ENCODE results near the gene VCL. TPM values are rescaled to one million over a fixed set of nuclear protein-coding genes. Genes with fewer than 3 reads are reported as not detected.

VCL gene
- total and polyA plus RNA-seq, 4 experiments from 2014 or later, result 29.6 to 60.3 (median 38.9) TPM

DNA sequence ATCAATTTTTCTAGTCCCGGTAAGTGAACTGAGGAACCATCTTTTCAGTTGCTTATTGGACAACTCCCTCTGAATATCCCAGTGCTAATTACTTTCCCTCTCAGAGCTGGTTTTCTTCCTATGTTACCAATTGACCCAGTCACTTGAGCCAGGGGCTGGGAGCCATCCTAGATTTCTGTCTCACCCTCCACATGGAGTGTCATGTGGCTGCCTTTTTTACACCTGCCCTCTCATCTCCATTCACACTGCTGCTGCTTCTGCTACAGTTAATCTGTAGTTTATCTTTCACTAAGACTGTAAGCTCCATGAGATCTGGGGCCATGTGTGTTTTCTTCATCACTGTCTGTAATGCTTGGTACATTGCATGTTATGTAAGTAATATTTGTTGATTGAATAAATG is 35.8 kb downstream of the VCL start:
- H3K27me3 Mint-ChIP-seq, result no peaks in the 10 kb centered on the region
- no peak overlapping the region for H3K4me3 Mint-ChIP-seq
- intact Hi-C loops (cut with micrococcal nuclease), result no loop called here
- no peaks in the 10 kb centered on the region for H3K36me3 ChIP-seq (ENCODE audit: insufficient read depth, low read length)
- H3K9me3 ChIP-seq (ENCODE audit: control insufficient read depth in 1 of 2, low read length in 2 of 2), result no peaks in the 10 kb centered on the region
- DNase-seq, result no peak
- H3K9me3 Mint-ChIP-seq, result no peaks in the 10 kb centered on the region
- POLR2A ChIA-PET (ENCODE audit: partially characterized antibody), result no interaction called here
- no peaks in the 10 kb centered on the region for H3K27me3 ChIP-seq (ENCODE audit: insufficient read depth, low read length)
- H3K27ac ChIP-seq (ENCODE audit: low read depth, low read length), result no peak overlapping the region
- H3K4me1 ChIP-seq (ENCODE audit: insufficient read depth, low read length), result peaks cover 42% of the 10 kb centered on the region
- peaks cover 5 to 8% of the 10 kb centered on the region in 2 donors for H3K36me3 Mint-ChIP-seq
- no peak overlapping the region for H3K4me3 ChIP-seq (ENCODE audit: low read length in 2 of 2)
- CTCF ChIA-PET (ENCODE audit: partially characterized antibody), result interaction anchor here (1.0 to 4.8 kb wide), 6 partner anchors 8 to 146 kb away, joined by 3 to 40 read pairs (median 5); no protein-coding TSS in a partner anchor
- peaks cover 36 to 63% (median 49%) of the 10 kb centered on the region in 4 donors for H3K4me1 Mint-ChIP-seq
- peak overlapping the region; percentile 33 to 90 (median 69) for H3K27ac Mint-ChIP-seq

DNA sequence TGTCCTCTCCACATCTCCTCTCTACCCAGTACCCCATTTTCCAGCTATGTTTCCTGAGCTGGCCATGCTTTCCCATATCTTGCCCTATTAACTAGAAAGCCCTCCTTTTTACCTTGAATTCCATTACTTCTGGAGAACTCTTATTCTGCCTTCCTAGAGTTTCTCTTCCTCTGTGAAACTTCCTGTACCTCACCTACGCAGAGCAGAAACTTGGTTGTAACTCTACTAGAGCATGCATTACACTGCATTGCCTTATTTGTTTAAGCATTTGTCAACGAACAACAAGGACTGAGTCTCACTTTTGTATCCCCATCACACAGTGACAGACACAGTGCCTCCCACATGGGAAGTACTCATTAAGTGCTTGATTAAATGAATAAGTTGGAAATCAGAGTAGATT is 36.4 kb downstream of the VCL start:
- no peaks in the 10 kb centered on the region for H3K27me3 Mint-ChIP-seq
- Histone ChIP-seq H3K4me1 (ENCODE audit: insufficient read depth, low read length) (peaks cover 42% of the 10 kb centered on the region), H3K27me3 (ENCODE audit: insufficient read depth, low read length) (no peaks in the 10 kb centered on the region), H3K36me3 (ENCODE audit: insufficient read depth, low read length) (no peaks in the 10 kb centered on the region), H3K4me3 (ENCODE audit: low read length in 2 of 2) (no peak overlapping the region), H3K27ac (ENCODE audit: low read depth, low read length) (peak overlapping the region; percentile 14), H3K9me3 (ENCODE audit: control insufficient read depth in 1 of 2, low read length in 2 of 2) (no peaks in the 10 kb centered on the region)
- DNase-seq, result no peak
- ChIA-PET POLR2A (ENCODE audit: partially characterized antibody) (no interaction called here), CTCF (ENCODE audit: partially characterized antibody) (interaction anchor here (0.7 to 4.8 kb wide), 17 partner anchors 8 to 185 kb away, joined by 3 to 40 read pairs (median 6); no protein-coding TSS in a partner anchor)
- H3K27ac Mint-ChIP-seq, result peak overlapping the region; percentile 31 to 92 (median 79)
- intact Hi-C loops (cut with micrococcal nuclease), result no loop called here
- H3K4me1 Mint-ChIP-seq, result peaks cover 37 to 66% (median 48%) of the 10 kb centered on the region in 4 donors
- no peaks in the 10 kb centered on the region for H3K9me3 Mint-ChIP-seq
- H3K4me3 Mint-ChIP-seq, result peak overlapping the region in 2 of 8 donors; percentile 3 to 26
- peaks cover 4 to 8% of the 10 kb centered on the region in 2 donors for H3K36me3 Mint-ChIP-seq

DNA sequence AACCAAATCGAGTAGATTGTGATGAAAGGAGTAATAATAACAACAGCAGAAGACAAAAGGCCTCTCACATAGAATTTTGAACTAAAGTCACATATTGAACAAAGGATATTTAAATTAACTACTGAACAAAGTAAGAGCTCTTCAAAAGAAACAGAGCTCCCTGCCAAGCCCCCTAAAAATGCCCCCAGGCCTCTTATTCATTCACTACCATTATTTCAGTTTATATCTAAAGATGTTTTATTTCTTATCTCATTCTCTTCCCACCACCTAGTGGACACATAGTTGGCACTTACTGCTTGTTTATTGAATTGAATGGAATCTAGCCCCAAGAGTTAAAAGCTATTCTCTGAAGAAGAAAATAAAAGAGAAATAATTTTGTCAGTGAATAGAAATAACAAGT is 37.4 kb downstream of the VCL start:
- Mint-ChIP-seq H3K27ac (peak overlapping the region in 6 of 7 donors; percentile 31 to 90 (median 80)), H3K4me3 (no peak overlapping the region), H3K9me3 (no peaks in the 10 kb centered on the region), H3K36me3 (peaks cover 6 to 8% of the 10 kb centered on the region in 2 donors), H3K4me1 (peaks cover 43 to 64% (median 48%) of the 10 kb centered on the region in 4 donors), H3K27me3 (no peaks in the 10 kb centered on the region)
- no peaks in the 10 kb centered on the region for H3K36me3 ChIP-seq (ENCODE audit: insufficient read depth, low read length)
- H3K27me3 ChIP-seq (ENCODE audit: insufficient read depth, low read length), result no peaks in the 10 kb centered on the region
- ChIA-PET CTCF (ENCODE audit: partially characterized antibody) (interaction anchor here (0.7 to 4.8 kb wide), 29 partner anchors 9 to 267 kb away, joined by 3 to 40 read pairs (median 4); no protein-coding TSS in a partner anchor), POLR2A (ENCODE audit: partially characterized antibody) (no interaction called here)
- H3K9me3 ChIP-seq (ENCODE audit: control insufficient read depth in 1 of 2, low read length in 2 of 2), result no peaks in the 10 kb centered on the region
- intact Hi-C loops (cut with micrococcal nuclease), result loop anchor here (1.0 to 5.0 kb wide), 3 partner anchors 38 to 149 kb away; partner anchors contain the start of gene VCL
- no peak overlapping the region for H3K27ac ChIP-seq (ENCODE audit: low read depth, low read length)
- peaks cover 41% of the 10 kb centered on the region for H3K4me1 ChIP-seq (ENCODE audit: insufficient read depth, low read length)
- DNase-seq, result peak in 1 of 5 donors; percentile 14
- no peak overlapping the region for H3K4me3 ChIP-seq (ENCODE audit: low read length in 2 of 2)

DNA sequence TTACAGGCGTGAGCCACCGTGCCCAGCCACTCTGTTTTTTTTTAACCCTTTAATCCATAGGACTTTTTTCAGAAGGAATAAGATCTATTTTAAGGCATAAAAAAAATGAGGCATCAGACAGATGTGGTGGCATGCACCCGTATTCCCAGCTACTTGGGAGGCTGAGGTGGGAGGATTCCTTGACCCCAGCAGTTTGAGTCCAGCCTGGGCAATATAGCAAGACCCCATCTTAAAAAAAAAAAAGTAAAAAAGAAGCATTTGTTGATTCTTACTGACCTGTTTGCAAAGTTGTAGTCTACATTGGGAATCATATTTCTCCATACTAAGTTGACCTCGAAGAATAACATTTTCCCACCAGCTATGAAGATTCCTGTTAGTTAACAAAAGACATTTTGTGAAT is 38.6 kb downstream of the VCL start:
- peaks cover 30% of the 10 kb centered on the region for H3K4me1 ChIP-seq (ENCODE audit: insufficient read depth, low read length)
- H3K4me3 Mint-ChIP-seq, result no peak overlapping the region
- H3K9me3 ChIP-seq (ENCODE audit: control insufficient read depth in 1 of 2, low read length in 2 of 2), result no peaks in the 10 kb centered on the region
- H3K27me3 ChIP-seq (ENCODE audit: insufficient read depth, low read length), result no peaks in the 10 kb centered on the region
- no peaks in the 10 kb centered on the region for H3K36me3 ChIP-seq (ENCODE audit: insufficient read depth, low read length)
- H3K27ac Mint-ChIP-seq, result no peak overlapping the region
- H3K36me3 Mint-ChIP-seq, result peaks cover 6 to 8% of the 10 kb centered on the region in 2 donors
- no peaks in the 10 kb centered on the region for H3K27me3 Mint-ChIP-seq
- H3K4me3 ChIP-seq (ENCODE audit: low read length in 2 of 2), result no peak overlapping the region
- ChIA-PET CTCF (ENCODE audit: partially characterized antibody) (interaction anchor here (1.5 to 4.8 kb wide), 9 partner anchors 14 to 187 kb away, joined by 4 to 40 read pairs (median 10); no protein-coding TSS in a partner anchor), POLR2A (ENCODE audit: partially characterized antibody) (interaction anchor here (1.2 kb wide), 1 partner anchor 80 kb away, joined by 4 read pairs; no protein-coding TSS in a partner anchor)
- H3K9me3 Mint-ChIP-seq, result no peaks in the 10 kb centered on the region
- DNase-seq, result no peak
- no peak overlapping the region for H3K27ac ChIP-seq (ENCODE audit: low read depth, low read length)
- peaks cover 35 to 54% (median 39%) of the 10 kb centered on the region in 4 donors for H3K4me1 Mint-ChIP-seq
- intact Hi-C loops (cut with micrococcal nuclease), result loop anchor here (5.0 kb wide), 2 partner anchors 39 to 79 kb away; partner anchors contain the start of gene VCL

DNA sequence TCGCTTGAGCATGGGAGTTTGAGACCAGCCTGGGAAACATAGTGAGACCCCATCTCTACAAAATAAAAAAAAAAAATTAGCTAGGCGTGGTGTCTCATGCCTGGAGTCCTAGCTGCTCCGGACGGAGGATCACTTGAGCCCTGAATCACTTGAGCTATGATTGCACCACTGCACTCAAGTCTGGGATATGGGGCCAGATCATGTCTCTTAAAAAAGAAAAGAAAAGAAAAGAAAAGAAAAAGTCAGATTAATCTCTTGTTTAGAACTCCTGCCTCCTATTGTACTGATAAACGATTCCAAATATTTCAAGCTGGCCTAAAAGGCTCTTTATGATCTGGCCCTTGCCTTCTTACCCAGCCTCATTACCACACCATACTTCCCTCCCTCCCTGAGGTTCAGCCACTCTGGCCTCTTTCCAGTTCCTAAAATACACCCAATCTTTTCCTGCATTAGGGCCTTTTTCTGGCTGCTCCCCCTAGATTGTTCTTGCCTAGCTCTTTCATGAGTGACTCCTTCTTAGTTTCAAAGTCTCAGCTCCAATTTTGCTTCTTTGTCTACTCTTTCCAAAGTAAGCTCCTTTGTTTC is 41.7 kb downstream of the VCL start:
- POLR2A ChIA-PET (ENCODE audit: partially characterized antibody), result no interaction called here
- no peak overlapping the region for H3K4me3 Mint-ChIP-seq

DNA sequence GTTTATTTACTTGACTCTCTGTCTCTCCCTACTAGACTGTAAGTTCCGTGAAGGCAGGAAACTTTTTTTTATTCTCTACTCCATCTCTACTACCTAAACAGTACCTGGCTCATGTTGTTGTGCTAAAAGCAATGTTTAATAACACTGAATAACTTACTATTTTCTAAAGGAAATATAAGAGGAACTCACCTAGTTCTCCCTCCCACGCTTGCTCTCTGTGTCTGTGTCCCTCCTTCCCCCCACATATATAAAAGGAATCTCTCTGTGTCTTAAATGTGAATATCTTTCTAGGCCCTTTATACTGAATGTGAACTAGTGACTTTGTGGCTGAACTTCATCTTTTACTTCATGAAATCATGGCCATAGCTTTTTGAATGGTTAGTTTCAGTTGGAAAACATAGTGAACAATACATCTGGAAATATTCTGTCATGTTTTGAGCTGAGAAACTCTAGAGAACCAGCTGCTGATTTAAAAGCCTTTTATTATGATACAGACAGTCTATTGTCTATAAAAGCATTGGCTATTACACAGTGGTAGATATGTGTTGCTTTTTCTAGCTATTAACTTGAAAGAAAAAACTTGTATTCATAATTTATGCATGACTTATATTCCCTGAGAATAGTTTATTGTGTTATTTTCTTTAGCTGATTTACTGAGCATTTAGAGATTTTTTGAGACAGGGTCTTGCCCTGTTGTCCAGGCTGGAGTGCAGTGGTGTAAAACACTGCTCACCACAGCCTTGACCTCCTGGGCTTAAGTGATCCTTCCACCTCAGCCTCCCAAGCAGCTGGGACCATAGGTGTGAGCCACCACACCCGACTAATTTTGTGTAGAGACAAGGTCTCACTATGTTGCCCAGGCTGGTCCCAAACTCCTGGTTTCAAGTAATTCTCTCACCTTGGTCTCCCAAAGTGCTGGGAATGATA is 42.5 kb downstream of the VCL start:
- peak overlapping the region in 5 of 7 donors; percentile 1 to 71 (median 10) for H3K27ac Mint-ChIP-seq
- H3K4me3 Mint-ChIP-seq, result no peak overlapping the region

More for the DNA sequence above, 41.7 kb downstream of the VCL start:
- Histone ChIP-seq H3K27ac (ENCODE audit: low read depth, low read length) (no peak overlapping the region), H3K9me3 (ENCODE audit: control insufficient read depth in 1 of 2, low read length in 2 of 2) (no peaks in the 10 kb centered on the region), H3K4me3 (ENCODE audit: low read length in 2 of 2) (no peak overlapping the region), H3K4me1 (ENCODE audit: insufficient read depth, low read length) (peaks cover 10% of the 10 kb centered on the region), H3K27me3 (ENCODE audit: insufficient read depth, low read length) (no peaks in the 10 kb centered on the region), H3K36me3 (ENCODE audit: insufficient read depth, low read length) (peaks cover 5% of the 10 kb centered on the region)
- Mint-ChIP-seq H3K27ac (peak overlapping the region in 5 of 7 donors; percentile 1 to 71 (median 26)), H3K4me1 (peaks cover 20 to 32% (median 20%) of the 10 kb centered on the region in 4 donors), H3K27me3 (no peaks in the 10 kb centered on the region), H3K9me3 (no peaks in the 10 kb centered on the region), H3K36me3 (peaks cover 13 to 14% of the 10 kb centered on the region in 2 donors)
- intact Hi-C loops (cut with micrococcal nuclease), result loop anchor here (5.0 kb wide), 2 partner anchors 42 to 82 kb away; partner anchors contain the start of gene VCL
- CTCF ChIA-PET (ENCODE audit: partially characterized antibody), result interaction anchor here (0.9 to 1.8 kb wide), 5 partner anchors 20 to 153 kb away, joined by 3 to 4 read pairs (median 3); no protein-coding TSS in a partner anchor
- DNase-seq, result no peak

More for the DNA sequence above, 42.5 kb downstream of the VCL start:
- Histone ChIP-seq H3K27me3 (ENCODE audit: insufficient read depth, low read length) (no peaks in the 10 kb centered on the region), H3K4me1 (ENCODE audit: insufficient read depth, low read length) (peaks cover 5% of the 10 kb centered on the region), H3K36me3 (ENCODE audit: insufficient read depth, low read length) (peaks cover 5% of the 10 kb centered on the region), H3K27ac (ENCODE audit: low read depth, low read length) (no peak overlapping the region), H3K4me3 (ENCODE audit: low read length in 2 of 2) (no peak overlapping the region), H3K9me3 (ENCODE audit: control insufficient read depth in 1 of 2, low read length in 2 of 2) (no peaks in the 10 kb centered on the region)
- intact Hi-C loops (cut with micrococcal nuclease), result no loop called here
- no peak for DNase-seq
- no peaks in the 10 kb centered on the region for H3K27me3 Mint-ChIP-seq
- POLR2A ChIA-PET (ENCODE audit: partially characterized antibody), result no interaction called here
- CTCF ChIA-PET (ENCODE audit: partially characterized antibody), result interaction anchor here (0.7 to 1.8 kb wide), 6 partner anchors 21 to 154 kb away, joined by 3 to 4 read pairs (median 3); no protein-coding TSS in a partner anchor
- no peaks in the 10 kb centered on the region for H3K9me3 Mint-ChIP-seq
- H3K4me1 Mint-ChIP-seq, result peaks cover 12 to 27% (median 12%) of the 10 kb centered on the region in 4 donors
- peaks cover 14 to 21% of the 10 kb centered on the region in 2 donors for H3K36me3 Mint-ChIP-seq

Data from CD4-positive, alpha-beta memory T cell (primary cell).